G401 (cell line): ENCODE results near the gene IL24. TPM values are rescaled to one million over a fixed set of nuclear protein-coding genes. Genes with fewer than 3 reads are reported as not detected.
"Not testable (repeated sequence)": the region's sequence is repeated elsewhere in the genome, so short reads cannot be mapped to it uniquely, and the experiment has no call there.

ENCODE experiments used
- DNase-seq: peaks from one replicate; pipeline ENCODE4 v3.0.0-alpha.2; 2015; ENCODE audit warnings: low spot score
- in situ Hi-C: cut with HindIII; loops from 2 replicates; pipeline ENCODE4 v1.10.0; 2016; ENCODE audit warnings: low sequenced_read_pairs, mixed read lengths
- total RNA-seq: library from RNA; depleted of rRNA; stranded (reverse); fragments of >200 nt; shearing (Covaris generic); gene quantifications from 2 replicates; pipeline ENCODE4 v1.2.3, GENCODE V29; 2014

IL24 gene
- total RNA-seq, 1 experiment from 2014 or later: not detected

DNA sequence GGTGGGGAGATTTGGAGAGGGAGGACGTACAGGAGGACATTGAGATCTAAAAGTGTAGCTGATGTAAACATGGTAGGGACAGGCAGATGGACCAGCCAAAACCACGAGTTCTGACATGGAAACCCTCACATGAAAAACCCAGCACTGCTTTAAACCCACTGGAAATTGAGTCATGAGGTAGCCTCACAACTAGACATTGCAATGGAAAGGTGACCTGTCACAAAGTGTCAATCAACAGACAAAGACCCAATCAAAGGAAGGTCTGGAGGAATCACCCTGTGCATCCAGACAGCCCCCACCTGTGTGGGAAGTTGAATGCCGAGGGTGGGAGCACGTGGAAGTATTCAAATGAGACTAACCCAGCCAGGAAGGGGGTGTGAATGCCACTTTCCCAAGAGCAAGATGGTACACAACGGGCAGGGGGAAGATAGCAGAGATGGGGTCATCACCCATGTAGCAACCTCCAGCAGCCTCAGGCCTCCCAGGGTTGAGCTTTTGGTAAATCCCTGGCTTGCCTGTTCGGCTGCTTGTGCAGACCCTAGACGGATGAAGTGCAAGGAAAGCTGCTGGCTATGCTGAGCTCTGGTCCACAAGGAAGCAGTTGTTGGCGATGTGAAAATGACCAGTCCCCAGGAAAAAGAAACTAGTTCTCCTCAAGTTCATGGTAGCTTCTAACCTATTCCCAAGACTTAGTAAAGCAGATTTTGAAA is 18.9 kb downstream of the IL24 start:
- in situ Hi-C loops: no loop called here
- no peak for DNase-seq

DNA sequence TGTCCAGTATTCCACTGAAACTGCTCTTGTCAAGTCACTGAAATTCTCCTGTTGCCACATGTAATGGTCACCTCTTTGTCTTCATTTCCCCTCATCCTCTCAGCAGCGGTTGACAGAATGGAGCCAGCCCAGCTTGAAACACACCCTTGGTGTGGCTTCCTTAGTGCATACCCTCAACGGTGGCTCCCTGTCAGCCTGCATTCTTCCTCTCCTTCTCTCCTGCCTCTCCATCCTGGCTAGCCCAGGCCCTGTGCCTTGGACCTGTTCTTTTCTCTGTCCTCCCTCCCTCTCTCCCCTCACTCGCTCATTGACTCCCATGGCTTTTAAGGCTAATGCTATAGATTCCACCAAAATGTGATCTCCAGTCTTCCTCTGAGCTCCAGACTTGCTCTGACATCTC is 20.8 kb downstream of the IL24 start:
- no peak for DNase-seq
- in situ Hi-C loops: no loop called here

DNA sequence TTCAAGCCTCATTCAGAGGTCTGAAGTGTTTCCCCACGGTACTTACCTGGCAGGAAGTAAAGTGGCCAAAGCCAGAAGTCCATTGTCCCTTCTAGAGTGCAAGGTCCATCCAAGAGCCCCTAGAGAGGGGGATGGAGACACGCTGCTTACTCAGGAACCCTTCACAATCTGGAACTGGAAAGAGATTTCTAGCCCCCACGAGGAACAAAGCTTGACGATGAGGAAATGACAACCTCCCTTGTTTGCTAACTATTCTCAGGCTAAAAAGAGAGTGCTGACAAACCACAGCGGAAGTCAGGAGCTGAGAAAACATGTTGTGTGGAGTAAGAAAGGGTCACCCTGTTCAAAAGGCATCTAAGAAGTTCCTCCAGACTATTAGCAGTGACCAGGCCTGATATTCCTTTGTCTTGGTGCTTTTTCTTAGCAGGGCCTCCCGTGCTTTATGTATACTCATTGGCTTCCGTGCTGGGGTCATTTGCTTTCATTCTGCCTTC is 24.6 kb downstream of the IL24 start, which contains the start of gene FCMR:
FCMR (minus strand) TSS at position 170 of the 494 bp plus-strand sequence; CDS start at position 83, 87 bp downstream.
- in situ Hi-C loops: no loop called here
- no peak for DNase-seq

DNA sequence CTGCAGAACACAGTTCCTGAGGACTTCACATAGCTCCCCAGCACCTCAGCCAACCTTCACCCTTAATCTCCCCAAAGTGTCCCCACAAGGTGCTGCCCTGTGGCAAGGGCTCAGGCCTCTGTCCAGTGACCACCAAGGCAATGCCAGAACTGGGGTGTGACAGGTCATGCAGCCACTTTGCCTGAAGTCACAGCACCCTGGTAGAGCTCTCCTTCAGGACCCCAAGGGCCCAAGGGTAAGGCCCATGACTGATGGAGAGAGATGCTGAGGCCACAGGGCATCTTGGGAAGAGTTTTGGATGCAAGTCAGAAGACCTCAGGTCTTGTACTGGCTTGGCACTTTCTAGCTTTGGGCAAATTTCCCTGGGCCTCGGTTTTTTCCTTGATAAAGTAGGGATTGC is 25.3 kb downstream of the IL24 start:
- in situ Hi-C loops: no loop called here
- DNase-seq: no peak

DNA sequence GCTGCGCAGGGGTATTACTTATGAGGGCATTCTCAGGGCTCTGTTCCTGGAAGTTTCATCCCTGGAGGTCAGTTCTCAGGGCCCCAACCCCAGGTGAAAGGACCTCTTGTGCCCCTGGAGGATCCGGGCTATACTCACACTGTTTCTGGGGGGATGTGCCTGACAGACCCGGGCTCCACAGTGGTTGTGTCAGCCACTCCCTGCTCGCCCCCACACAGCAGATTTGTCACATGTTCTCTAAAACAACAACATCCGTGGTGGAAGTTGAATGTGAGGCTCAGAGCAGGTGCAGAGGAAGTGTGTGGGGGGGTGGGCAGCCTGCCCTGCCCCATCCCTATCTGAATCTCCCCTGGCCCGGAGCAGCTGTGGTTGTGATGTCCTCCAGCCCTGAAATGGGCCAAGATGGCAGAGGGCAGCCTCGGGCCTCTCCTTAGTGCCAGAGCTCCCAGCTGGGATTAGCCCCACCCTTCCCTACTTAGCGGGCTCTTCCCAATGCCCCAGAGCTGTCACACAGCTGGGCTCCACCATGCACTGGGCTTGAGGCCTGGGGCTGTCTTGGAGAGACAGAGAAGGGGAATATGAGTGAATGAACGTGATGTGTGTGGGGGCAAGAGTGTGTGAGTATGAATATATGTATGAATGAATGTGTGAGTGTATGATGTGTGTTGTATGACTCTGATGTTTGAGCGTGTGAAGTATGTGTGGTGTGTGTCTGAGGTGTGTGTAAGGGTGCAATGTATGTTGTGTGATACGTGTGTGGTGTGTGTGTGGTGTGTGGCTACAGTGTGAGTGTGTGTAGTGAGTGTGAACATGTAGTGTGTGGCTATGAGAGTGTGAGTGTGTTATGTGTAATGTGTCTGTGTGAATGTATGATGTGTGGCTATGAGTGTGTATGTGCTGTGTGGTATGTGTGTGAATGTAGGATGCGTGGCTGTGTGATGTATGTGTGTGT is 26.0 kb downstream of the IL24 start:
- in situ Hi-C loops: no loop called here
- no peak for DNase-seq

DNA sequence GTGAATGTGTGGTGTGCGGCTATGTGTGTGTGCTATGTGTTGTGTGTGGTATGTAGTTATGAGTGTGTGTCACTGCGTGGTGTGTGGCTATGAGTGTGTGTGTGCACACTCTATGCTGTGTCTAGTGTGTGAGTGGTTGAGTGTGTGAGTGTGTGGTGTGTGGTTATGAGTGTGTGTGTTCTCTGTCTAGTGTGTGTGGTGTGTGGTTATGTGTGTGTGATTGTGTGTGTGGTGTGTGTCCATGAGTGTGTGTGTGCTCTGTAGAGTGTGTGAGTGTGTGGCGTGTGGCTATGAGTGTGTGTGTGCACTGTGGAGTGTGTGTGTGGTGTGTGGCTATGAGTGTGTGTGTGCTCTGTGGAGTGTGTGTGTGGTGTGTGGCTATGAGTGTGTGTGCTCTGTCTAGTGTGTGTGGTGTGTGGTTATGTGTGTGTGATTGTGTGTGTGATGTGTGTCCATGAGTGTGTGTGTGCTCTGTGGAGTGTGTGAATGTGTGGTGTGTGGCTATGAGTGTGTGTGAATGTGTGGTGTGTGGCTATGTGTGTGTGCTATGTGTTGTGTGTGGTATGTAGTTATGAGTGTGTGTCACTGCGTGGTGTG is 26.8 kb downstream of the IL24 start:
- in situ Hi-C loops, DNase-seq: not testable (repeated sequence)

DNA sequence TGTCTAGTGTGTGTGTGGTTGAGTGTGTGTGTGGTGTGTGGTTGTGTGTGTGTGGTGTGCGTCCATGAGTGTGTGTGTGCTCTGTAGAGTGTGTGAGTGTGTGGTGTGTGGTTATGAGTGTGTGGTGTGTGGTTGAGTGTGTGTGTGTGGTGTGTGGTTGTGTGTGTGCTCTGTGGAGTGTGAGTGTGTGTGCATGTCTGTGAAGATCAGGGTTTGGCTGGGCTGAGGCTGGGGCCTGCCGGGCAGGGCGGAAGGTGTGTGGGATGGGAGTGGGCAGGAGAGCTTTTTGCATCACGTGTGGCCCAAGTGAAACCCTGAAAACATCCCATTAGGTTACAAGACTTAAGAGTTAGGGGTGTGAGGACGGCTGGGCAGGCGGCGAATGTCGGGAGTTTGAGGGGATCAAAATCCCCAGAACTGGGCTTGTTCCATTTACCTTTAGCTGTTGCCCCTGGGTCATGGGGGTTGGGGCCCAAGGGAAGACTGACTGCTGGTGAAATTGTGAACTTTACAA is 27.4 kb downstream of the IL24 start:
- DNase-seq: no peak
- in situ Hi-C loops: no loop called here

DNA sequence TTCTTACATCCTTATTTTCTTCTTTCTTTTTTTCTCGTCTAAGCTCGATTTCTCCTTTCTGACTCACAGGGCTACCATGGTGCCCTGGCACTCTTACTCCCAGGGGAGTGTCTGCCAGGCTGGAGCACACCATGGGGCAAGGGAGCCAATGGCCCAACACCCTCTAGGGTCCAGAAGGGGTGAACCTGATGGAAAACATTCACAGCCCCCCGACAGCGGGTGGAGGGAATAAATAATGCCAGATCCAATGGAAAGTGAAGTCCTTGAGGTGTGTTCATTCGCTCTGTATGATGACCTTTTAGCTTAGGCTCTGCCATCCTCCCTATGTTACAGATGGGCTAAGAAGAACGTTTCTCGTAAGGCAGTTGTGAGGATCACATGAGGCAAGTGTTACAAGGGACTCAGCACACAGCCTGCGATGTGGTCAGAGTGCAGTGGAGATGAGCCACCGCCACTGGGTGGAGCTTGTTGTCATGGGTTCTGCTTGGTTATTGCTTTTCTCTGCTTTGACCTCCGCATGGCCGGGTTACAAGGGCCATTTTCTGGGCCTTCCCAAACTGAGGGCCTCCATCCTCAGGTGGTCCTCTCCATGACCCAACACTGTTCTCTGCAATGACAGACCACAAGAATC is 28.0 kb downstream of the IL24 start:
- DNase-seq: no peak
- in situ Hi-C loops: no loop called here

DNA sequence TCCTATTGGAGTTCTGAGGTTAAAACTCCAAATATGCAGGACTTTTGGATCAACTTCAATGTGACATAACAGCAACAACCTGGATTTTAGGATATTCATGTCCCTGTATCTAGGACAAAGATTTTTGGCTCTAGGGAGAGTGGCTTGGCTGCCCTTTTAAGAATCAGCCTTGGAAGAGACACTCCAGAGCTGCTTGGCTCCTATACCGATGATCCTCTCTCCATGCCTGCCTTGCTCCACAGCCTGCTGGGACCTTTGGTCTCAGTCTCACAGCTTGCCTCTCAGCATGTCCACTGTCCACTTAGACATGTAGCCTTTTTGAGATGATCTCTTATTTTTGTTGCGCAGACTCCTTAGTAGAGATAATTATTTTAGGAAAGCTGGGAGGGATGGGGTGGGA is 29.0 kb downstream of the IL24 start:
- DNase-seq: peak; percentile 84
- in situ Hi-C loops: no loop called here

DNA sequence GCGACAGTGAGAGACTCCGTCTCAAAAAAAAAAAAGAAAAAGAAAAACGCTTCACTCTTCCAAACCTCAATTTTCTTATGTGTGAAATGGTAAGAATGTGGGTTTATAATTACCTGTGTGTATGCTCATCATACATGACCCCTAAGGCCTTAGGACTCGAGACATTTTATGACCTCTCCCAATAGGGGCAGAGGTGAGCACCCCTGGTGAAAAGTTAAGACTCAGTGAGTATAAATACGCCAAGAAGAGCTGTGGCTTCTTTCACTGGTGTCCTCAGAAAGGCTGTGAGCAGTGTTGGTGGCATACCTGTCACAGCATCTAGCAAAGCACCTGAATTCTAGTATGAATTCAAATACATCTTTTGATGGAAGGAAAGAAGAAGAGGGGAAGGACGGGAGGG is 32.3 kb downstream of the IL24 start:
- no peak for DNase-seq
- in situ Hi-C loops: no loop called here

DNA sequence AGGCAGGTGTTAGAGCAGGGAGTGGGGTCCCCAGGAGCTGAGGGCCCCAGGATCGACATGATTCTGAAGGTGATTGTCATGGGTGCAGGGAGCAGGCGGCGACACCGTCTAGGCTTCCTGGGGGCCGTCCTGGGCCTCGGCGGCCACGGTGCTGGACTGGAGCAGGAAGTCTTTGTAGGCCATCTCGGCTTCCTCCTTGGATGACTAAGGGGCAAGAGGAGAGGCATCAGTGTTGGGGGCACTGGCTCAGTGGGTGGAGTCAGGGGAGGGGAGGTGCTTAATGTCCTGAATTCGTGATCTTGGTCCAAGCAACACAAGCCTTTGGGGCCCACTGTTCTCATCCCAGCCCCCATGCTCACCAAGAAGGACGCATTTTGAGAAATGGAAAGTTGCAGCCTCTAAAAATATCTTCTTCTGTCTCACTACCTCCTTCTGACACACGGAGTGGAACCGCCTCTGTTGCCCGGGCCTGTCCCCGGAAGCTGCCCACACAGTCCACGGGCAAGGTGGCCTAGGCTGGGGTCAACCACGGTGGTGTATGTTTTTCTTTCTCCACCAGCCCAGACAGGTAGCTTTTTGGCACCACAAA is 33.1 kb downstream of the IL24 start:
- no peak for DNase-seq
- in situ Hi-C loops: no loop called here

DNA sequence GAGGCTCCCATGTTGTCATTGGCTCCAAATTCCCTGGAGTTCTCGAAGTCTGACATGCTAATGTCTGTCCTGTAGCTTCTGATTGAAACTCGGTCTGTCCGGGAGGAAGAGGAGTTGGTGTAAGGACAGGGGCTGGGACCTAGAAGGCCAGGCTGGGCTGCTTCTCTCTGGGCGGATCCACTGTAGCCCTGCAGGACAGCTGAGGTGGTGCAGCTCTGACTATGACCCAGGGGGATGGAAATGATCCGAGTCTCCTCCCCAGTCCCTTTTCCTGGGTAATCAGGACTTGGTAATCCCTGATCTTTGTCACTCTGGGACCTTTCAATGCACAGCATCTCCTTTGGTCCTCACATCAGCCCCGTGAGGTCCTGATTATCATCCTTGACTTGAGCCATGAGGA is 34.5 kb downstream of the IL24 start:
- no peak for DNase-seq
- in situ Hi-C loops: no loop called here

DNA sequence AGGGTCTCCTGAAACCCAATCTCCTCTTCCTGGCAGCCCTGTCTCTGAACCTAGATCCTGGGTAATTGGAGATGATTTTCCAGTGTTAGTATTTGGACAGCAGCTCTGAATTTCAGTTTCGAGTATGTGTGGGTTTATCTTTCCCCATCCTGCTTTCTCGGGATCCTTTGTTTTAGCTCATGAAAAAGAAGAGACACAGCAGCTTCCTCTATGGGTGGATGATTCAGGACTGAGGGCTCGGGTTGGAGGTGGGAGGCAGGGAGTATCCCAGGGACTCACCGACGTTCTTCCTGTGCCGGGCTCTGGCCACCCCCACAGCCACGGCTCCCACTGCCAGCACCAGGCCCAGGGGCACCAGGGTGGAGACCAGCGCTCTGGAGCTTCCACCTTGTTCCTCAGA is 34.9 kb downstream of the IL24 start:
- in situ Hi-C loops: no loop called here

DNA sequence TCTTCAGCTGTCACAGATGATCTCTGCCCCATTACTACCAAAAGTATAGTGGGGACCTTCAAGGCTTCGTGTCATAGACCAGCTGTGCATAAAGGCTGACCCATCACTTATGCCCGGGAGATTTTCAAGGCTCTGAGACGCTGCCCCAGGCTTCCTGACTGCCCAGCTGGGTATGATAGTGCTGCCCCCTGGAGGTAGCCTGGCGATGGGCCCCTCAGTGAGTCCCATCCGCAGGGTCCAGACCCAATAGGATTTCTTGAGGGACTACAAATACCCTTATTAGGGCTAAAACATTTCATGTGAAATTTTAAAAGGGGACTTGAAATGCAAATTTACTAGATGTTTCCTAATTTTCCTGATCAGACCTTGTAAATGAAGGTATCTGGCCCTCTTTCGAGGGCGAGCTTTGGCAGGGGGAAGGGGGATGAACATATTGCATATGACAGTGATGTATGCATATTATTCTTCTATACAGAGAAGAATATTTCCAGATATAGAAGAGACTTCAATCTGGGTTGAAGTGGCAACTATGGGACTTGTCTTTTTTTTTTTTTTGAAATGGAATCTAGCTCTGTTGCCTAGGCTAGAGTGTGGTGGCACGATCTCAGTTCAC is 36.2 kb downstream of the IL24 start:
- DNase-seq: no peak

More for the DNA sequence above, 34.9 kb downstream of the IL24 start:
- DNase-seq: no peak

DNA sequence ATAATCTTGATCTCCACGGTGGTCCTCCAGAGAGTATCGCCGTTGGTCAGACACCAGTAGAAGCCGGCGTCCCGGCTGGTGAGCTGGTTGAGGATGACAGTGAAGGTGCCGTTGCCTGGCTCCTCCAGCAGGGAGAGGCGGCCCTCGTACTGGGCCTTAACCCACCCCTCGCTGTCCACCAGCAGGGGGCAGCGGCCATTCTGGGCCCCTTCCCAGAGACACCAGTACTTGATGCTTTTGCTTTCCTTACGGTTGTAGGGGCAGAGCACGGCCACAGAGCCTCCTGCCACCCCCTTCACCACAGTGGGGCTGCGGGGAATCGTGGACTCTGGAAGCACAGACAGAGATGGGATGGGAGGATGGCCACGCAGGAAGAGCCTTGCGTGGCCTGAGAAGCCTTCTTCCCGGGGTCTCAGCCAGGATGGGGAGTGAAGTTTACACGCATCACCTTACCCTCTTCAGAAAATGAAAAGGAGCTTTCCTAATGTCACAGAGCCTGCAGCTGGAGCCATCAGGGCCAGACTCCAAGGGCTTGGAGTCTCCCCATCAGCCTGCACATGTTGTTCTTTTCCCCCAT is 38.3 kb downstream of the IL24 start:
- in situ Hi-C loops: no loop called here
- no peak for DNase-seq

More for the DNA sequence above, 36.2 kb downstream of the IL24 start:
- in situ Hi-C loops: no loop called here

DNA sequence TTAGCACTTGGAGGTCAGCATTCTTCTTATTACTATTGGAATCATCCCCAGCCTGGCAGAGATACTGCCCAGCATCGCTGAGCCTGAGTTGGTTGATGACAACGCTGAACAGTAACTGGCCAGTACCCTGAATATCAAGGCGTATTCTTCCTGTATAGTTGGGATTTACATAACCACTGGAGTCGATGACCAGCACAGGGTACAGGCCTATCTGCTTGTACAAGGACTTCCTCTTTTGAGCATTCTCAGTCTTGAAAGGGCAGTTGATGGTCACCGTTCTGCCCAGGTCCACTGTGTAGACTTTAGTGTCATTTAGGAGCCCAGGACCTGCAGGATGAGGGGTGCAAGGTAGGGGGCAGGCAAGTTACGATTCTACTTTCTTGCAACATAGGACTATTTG is 40.2 kb downstream of the IL24 start:
- DNase-seq: no peak
- in situ Hi-C loops: no loop called here

DNA sequence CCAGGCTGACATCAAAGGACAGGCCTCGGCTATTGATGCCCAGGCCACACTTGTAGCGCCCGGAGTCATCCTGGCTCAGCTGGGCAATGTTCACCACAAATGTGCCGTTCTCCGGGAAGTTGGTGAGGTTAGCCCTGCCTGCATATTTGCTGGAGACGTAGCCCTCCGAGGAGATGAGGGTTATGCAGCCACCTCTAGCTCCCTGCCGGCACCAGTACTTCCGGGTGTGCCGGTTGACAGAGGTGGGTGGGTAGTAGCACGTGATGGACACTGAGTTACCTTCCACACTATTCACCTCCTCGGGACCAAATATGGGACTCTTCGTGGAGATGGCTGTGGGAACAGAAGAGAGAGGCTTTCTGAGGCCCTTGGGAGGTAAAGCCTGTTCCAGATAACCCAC is 41.9 kb downstream of the IL24 start:
- no peak for DNase-seq
- in situ Hi-C loops: no loop called here
